GM12878 (cell line): ENCODE results near the gene SLC45A2. TPM values are rescaled to one million over a fixed set of nuclear protein-coding genes. Genes with fewer than 3 reads are reported as not detected.

Source experiments
- ATAC-seq: fragments of 200-7000 bp; cut with Tn5 transposase; 3 replicates; pipeline ENCODE4 v1.9.1; 2020; ENCODE audit warnings: mild to moderate bottlenecking, moderate library complexity
- BruUV-seq: library from RNA; stranded (reverse); fragments of 400-500 nt; replicated peaks from 2 replicates; lab custom pipeline; 2021; lab: Mats Ljungman, UMichigan
- CTCF ChIA-PET: fragments of 300-600 bp; sonication (Branson Sonifier 250); formaldehyde crosslinking; extraction: SDS; loops from one replicate; lab custom pipeline; 2021; ENCODE audit warnings: inconsistent platforms; lab: Yijun Ruan, JAX
- POLR2A ChIA-PET: fragments of 350-600 bp; formaldehyde crosslinking; extraction: SDS; loops from one replicate; lab custom pipeline; 2021; ENCODE audit warnings: inconsistent platforms; lab: Charles Lee
- RAD21 ChIA-PET: fragments of 300-600 bp; sonication (Branson Sonifier 250); formaldehyde crosslinking; loops from one replicate; lab custom pipeline; 2023; ENCODE audit warnings: antibody characterized with exemption; ENCODE audit not compliant: unreplicated experiment; lab: Charles Lee
- SMC1A ChIA-PET: fragments of 300-600 bp; sonication (Branson Sonifier 250); formaldehyde crosslinking; loops from one replicate; lab custom pipeline; 2023; ENCODE audit not compliant: unreplicated experiment, uncharacterized antibody; lab: Charles Lee
- DNase-seq: peaks from one replicate; pipeline ENCODE4 v3.0.0-alpha.2; 2011; ENCODE audit warnings: low read depth, low spot score
- FAIRE-seq: peaks from 3 replicates; lab custom pipeline; 2011; peaks lifted over from hg19 to GRCh38; lab: Jason Lieb, UNC
- H2AFZ ChIP-seq: 2 replicates; pipeline ENCODE4 v1.6.0; 2011; ENCODE audit warnings: low read depth, low read length, control low read depth; ENCODE audit not compliant: control insufficient read depth
- H3K27ac ChIP-seq: 2 replicates; pipeline ENCODE4 v1.5.1; 2011; ENCODE audit warnings: control low read depth; ENCODE audit not compliant: control insufficient read depth, insufficient read depth
- H3K27me3 ChIP-seq, 2 experiments: replicated peaks in 1 of 2; 2 replicates each; pipeline versions ENCODE4 v1.6.0 to v1.6.1; 2011; ENCODE audit warnings: low read length in 1 of 2; ENCODE audit not compliant: control insufficient read depth in 2 of 2, insufficient read depth in 2 of 2
- H3K36me3 ChIP-seq, 2 experiments: 2 replicates each; pipeline ENCODE4 v1.5.1; 2011; ENCODE audit warnings: low read length in 1 of 2; ENCODE audit not compliant: control insufficient read depth in 2 of 2, insufficient read depth in 2 of 2
- H3K4me1 ChIP-seq: 2 replicates; pipeline ENCODE4 v1.6.1; 2011; ENCODE audit warnings: mild to moderate bottlenecking, low read length, moderate library complexity, mixed read lengths; ENCODE audit not compliant: control insufficient read depth, insufficient read depth
- H3K4me2 ChIP-seq: 2 replicates; pipeline ENCODE4 v1.6.0; 2011; ENCODE audit warnings: control low read depth; ENCODE audit not compliant: control insufficient read depth, insufficient read depth
- H3K4me3 ChIP-seq: fragments of 200-600 bp; sonication (generic); 2 replicates; pipeline ENCODE4 v1.5.1; 2016
- H3K79me2 ChIP-seq: 2 replicates; pipeline ENCODE4 v1.6.0; 2011; ENCODE audit warnings: low read length; ENCODE audit not compliant: control insufficient read depth, insufficient read depth
- H3K9ac ChIP-seq: 2 replicates; pipeline ENCODE4 v1.8.0; 2011; ENCODE audit warnings: low read length, control low read depth, mixed read lengths; ENCODE audit not compliant: control insufficient read depth, insufficient read depth
- H3K9me3 ChIP-seq: replicated peaks from 3 replicates; pipeline ENCODE4 v1.5.1; 2011; ENCODE audit warnings: mild to moderate bottlenecking, low read length; ENCODE audit not compliant: control insufficient read depth, insufficient read depth
- H4K20me1 ChIP-seq: 2 replicates; pipeline ENCODE4 v1.6.0; 2011; ENCODE audit not compliant: control insufficient read depth, insufficient read depth
- HDAC6 ChIP-seq: fragments of 200-600 bp; sonication (generic); IDR thresholded peaks from one replicate; pipeline ENCODE4 v1.8.0; 2017; ENCODE audit warnings: antibody characterized with exemption; ENCODE audit not compliant: unreplicated experiment
- MTA3 ChIP-seq: IDR thresholded peaks from 2 replicates; pipeline ENCODE4 v1.6.1; 2012; ENCODE audit warnings: low read length, inconsistent platforms, borderline replicate concordance
- NRF1 ChIP-seq: conservative IDR thresholded peaks from 2 replicates; pipeline ENCODE4 v1.6.1; 2011; ENCODE audit warnings: mild to moderate bottlenecking, low read depth, low read length, improper control_type of control experiment
- PAX5 ChIP-seq: IDR thresholded peaks from 2 replicates; pipeline ENCODE4 v1.6.1; 2011; ENCODE audit warnings: low read depth, low read length, borderline replicate concordance
- RAD21 ChIP-seq: IDR thresholded peaks from 2 replicates; pipeline ENCODE4 v1.6.1; 2011; ENCODE audit warnings: mild to moderate bottlenecking, low read depth, low read length, moderate library complexity; ENCODE audit not compliant: insufficient read depth
- RB1 ChIP-seq: fragments of 450-650 bp; formaldehyde crosslinking; IDR thresholded peaks from 2 replicates; pipeline ENCODE4 v1.6.1; 2017; ENCODE audit warnings: mild to moderate bottlenecking, borderline replicate concordance
- WGBS: methylation state at CpG from one replicate; pipeline ENCODE4 v1.1.6; 2016; ENCODE audit warnings: low lambda C conversion rate; ENCODE audit not compliant: insufficient replicate concordance, insufficient coverage; ENCODE audit errors: missing lambda C conversion rate; 5-methylcytosine and 5-hydroxymethylcytosine counted together
- in situ Hi-C: fragments of 300-500 bp; cut with MboI; formaldehyde crosslinking; loops from 9 replicates; pipeline ENCODE4 v1.14.3; 2018; ENCODE audit warnings: mixed read lengths
- intact Hi-C: fragments of 100-400 bp; cut with micrococcal nuclease; formaldehyde crosslinking; loops from one replicate; pipeline ENCODE4 v1.14.2; 2022; ENCODE audit not compliant: unreplicated experiment
- polyA plus RNA-seq, 11 experiments: library from polyadenylated mRNA; depleted of rRNA in 4 of 11; unstranded in 6 of 11; stranded (reverse) in 5 of 11; fragments of >200 nt; fragmentation: Nextera tagmentation in 4 of 11; fragmentation: Illumina TruSeq in 1 of 11; extraction: Ambion mirVana in 4 of 11; extraction: Trizol in 1 of 11; gene quantifications; 1 replicate in 1 of 11; 2 replicates in 10 of 11; pipeline versions ENCODE4 v1.2.1 to v1.2.3, GENCODE V29; 2011 to 2016; ENCODE audit warnings: inconsistent platforms in 2 of 11, missing spikeins in 2 of 11, low read depth in 1 of 11
- total RNA-seq, 4 experiments: library from RNA; depleted of rRNA in 3 of 4; stranded (reverse); fragments of >200 nt in 3 of 4; fragmentation: Illumina TruSeq in 1 of 4; extraction: Trizol in 1 of 4; gene quantifications; 2 replicates each; pipeline versions ENCODE4 v1.2.1 to v1.2.3, GENCODE V29; 2013 to 2021
- TF ChIP-seq, protein P1 (sequence below): fragments of 450-650 bp; IDR thresholded peaks from 2 replicates; pipeline ENCODE4 v1.6.1; 2017; ENCODE audit warnings: mild to moderate bottlenecking, moderate library complexity
- TF ChIP-seq, protein P2 (sequence below): fragments of 450-650 bp; formaldehyde crosslinking; IDR thresholded peaks from 2 replicates; pipeline ENCODE4 v1.4.0; 2020; ENCODE audit warnings: mild to moderate bottlenecking, moderate library complexity

Gene SLC45A2
- total and polyA plus RNA-seq, 10 of the 15 experiments (the other 5 are each of a cell fraction or from before 2014, with no cell fraction given): 0.06 to 0.07 TPM; not detected in 8

DNA sequence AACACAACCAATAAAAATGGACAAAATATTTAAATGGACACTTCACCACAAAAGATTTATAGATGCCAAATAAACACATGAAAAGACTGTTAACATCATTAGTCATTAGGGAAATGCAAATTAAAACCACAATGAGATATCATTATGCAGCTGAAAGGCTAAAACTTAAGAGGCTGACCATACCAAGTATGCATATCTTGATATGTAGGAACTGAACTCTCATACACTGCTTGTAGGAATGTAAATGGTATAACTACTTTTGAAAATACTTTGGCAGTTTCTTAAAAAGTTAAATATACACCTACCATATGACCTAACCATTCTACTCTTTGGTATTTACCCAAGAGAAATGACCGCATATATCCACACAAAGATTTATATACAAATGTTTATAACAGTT lies 79.1 kb downstream of the SLC45A2 start:
- Histone ChIP-seq H3K4me2 (no peak overlapping the region), H2AFZ (no peak overlapping the region), H3K4me1 (no peaks in the 10 kb centered on the region), H3K9ac (no peak overlapping the region), H3K9me3 (peaks cover 2% of the 10 kb centered on the region; the same call in 2 of the 3 replicates), H3K79me2 (no peaks in the 10 kb centered on the region), H3K27me3 (no peaks in the 10 kb centered on the region), H3K36me3 (no peaks in the 10 kb centered on the region), H3K27ac (no peak overlapping the region), H3K4me3 (no peak overlapping the region), H4K20me1 (no peaks in the 10 kb centered on the region)
- BruUV-seq: no TSS peak
- in situ Hi-C loops: no loop called here
- RAD21 ChIA-PET: interaction anchor here (1.0 kb wide), 1 partner anchor 29 kb away, joined by 3 read pairs; no protein-coding TSS in a partner anchor
- ATAC-seq (no peak), FAIRE-seq (no peak), DNase-seq (no peak)
- CTCF ChIA-PET: interaction anchor here (0.6 kb wide), 1 partner anchor 1043 kb away, joined by 3 read pairs; no protein-coding TSS in a partner anchor
- 100% methylated on average over 1 of the region's 1 CpG for WGBS
- SMC1A ChIA-PET: no interaction called here
- TF ChIP-seq HDAC6: no peak
- POLR2A ChIA-PET: no interaction called here
- intact Hi-C loops: no loop called here

- SMC1A ChIA-PET: no interaction called here
- H3K27ac ChIP-seq: no peak overlapping the region
- no peaks in the 10 kb centered on the region for H3K36me3 ChIP-seq
- 61% methylated on average over 2 of the region's 2 CpGs for WGBS
- ATAC-seq (no peak), FAIRE-seq (no peak), DNase-seq (no peak)
- in situ Hi-C loops (no loop called here), intact Hi-C loops (no loop called here)
- no peak overlapping the region for H3K9ac ChIP-seq
- CTCF ChIA-PET: interaction anchor here (0.8 to 1.0 kb wide), 2 partner anchors 13 to 393 kb away, joined by 3 read pairs; no protein-coding TSS in a partner anchor
- H3K27me3 ChIP-seq: no peaks in the 10 kb centered on the region
- H4K20me1 ChIP-seq: no peaks in the 10 kb centered on the region
- H3K4me3 ChIP-seq: no peak overlapping the region
- no peaks in the 10 kb centered on the region for H3K79me2 ChIP-seq
- H3K9me3 ChIP-seq: peaks cover 2% of the 10 kb centered on the region; the same call in 2 of the 3 replicates
- no TSS peak for BruUV-seq
- TF ChIP-seq RB1 (no peak), MTA3 (no peak), RAD21 (no peak), NRF1 (no peak), PAX5 (no peak)
- TF ChIP-seq, protein P1, sequence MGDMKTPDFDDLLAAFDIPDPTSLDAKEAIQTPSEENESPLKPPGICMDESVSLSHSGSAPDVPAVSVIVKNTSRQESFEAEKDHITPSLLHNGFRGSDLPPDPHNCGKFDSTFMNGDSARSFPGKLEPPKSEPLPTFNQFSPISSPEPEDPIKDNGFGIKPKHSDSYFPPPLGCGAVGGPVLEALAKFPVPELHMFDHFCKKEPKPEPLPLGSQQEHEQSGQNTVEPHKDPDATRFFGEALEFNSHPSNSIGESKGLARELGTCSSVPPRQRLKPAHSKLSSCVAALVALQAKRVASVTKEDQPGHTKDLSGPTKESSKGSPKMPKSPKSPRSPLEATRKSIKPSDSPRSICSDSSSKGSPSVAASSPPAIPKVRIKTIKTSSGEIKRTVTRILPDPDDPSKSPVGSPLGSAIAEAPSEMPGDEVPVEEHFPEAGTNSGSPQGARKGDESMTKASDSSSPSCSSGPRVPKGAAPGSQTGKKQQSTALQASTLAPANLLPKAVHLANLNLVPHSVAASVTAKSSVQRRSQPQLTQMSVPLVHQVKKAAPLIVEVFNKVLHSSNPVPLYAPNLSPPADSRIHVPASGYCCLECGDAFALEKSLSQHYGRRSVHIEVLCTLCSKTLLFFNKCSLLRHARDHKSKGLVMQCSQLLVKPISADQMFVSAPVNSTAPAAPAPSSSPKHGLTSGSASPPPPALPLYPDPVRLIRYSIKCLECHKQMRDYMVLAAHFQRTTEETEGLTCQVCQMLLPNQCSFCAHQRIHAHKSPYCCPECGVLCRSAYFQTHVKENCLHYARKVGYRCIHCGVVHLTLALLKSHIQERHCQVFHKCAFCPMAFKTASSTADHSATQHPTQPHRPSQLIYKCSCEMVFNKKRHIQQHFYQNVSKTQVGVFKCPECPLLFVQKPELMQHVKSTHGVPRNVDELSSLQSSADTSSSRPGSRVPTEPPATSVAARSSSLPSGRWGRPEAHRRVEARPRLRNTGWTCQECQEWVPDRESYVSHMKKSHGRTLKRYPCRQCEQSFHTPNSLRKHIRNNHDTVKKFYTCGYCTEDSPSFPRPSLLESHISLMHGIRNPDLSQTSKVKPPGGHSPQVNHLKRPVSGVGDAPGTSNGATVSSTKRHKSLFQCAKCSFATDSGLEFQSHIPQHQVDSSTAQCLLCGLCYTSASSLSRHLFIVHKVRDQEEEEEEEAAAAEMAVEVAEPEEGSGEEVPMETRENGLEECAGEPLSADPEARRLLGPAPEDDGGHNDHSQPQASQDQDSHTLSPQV: no peak
- TF ChIP-seq, protein P2, sequence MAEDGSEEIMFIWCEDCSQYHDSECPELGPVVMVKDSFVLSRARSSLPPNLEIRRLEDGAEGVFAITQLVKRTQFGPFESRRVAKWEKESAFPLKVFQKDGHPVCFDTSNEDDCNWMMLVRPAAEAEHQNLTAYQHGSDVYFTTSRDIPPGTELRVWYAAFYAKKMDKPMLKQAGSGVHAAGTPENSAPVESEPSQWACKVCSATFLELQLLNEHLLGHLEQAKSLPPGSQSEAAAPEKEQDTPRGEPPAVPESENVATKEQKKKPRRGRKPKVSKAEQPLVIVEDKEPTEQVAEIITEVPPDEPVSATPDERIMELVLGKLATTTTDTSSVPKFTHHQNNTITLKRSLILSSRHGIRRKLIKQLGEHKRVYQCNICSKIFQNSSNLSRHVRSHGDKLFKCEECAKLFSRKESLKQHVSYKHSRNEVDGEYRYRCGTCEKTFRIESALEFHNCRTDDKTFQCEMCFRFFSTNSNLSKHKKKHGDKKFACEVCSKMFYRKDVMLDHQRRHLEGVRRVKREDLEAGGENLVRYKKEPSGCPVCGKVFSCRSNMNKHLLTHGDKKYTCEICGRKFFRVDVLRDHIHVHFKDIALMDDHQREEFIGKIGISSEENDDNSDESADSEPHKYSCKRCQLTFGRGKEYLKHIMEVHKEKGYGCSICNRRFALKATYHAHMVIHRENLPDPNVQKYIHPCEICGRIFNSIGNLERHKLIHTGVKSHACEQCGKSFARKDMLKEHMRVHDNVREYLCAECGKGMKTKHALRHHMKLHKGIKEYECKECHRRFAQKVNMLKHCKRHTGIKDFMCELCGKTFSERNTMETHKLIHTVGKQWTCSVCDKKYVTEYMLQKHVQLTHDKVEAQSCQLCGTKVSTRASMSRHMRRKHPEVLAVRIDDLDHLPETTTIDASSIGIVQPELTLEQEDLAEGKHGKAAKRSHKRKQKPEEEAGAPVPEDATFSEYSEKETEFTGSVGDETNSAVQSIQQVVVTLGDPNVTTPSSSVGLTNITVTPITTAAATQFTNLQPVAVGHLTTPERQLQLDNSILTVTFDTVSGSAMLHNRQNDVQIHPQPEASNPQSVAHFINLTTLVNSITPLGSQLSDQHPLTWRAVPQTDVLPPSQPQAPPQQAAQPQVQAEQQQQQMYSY: no peak
- RAD21 ChIA-PET: interaction anchor here (1.0 kb wide), 1 partner anchor 20 kb away, joined by 3 read pairs; no protein-coding TSS in a partner anchor
- H3K4me1 ChIP-seq: no peaks in the 10 kb centered on the region
- H2AFZ ChIP-seq: no peak overlapping the region
- H3K4me2 ChIP-seq: no peak overlapping the region
- POLR2A ChIA-PET: no interaction called here
Measured at GRCh38 chr5:33903118-33903517, 81.4 kb downstream of the SLC45A2 start.
